GM23248 (cell line): ENCODE results near the gene SOWAHC.

ENCODE experiments used
- EZH2 ChIP-seq: fragments of 200-600 bp; sonication (generic); IDR thresholded peaks from 2 replicates; pipeline ENCODE4 v1.6.1; 2018; ENCODE audit warnings: antibody characterized with exemption, mild to moderate bottlenecking; ENCODE audit not compliant: insufficient read depth, poor library complexity, severe bottlenecking
- EZH2phosphoT487 ChIP-seq: fragments of 200-600 bp; sonication (generic); IDR thresholded peaks from 2 replicates; pipeline ENCODE4 v1.6.1; 2018; ENCODE audit warnings: antibody characterized with exemption, moderate library complexity, mild to moderate bottlenecking, low read depth; ENCODE audit not compliant: insufficient read depth

DNA sequence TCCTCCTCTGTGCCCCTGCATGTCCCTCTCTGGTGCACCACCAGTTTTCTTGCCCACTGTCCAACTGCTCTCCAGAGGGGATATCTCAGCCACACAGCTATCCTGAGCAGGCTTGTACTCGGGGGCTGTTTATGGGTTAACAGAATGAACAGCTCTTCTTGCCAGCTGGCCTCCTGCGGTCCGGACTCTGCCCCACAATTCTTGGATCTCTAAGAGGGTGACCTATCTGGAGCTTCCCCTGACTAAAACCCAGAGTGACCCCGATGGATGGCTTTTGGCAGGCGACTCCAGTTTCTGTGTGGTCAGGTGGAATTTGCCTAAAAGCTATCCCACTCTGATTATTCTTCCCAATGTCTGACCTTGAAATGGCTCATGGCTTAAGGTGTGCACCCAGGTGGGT lies 9.1 kb downstream of the SOWAHC start:
- no peak for TF ChIP-seq EZH2
- no peak for TF ChIP-seq EZH2phosphoT487
